HuH-7.5 (cell line): ENCODE data around the gene DNASE1L2.

Experiments
- DNase-seq: peaks from one replicate; pipeline ENCODE4 v3.0.0; 2011; ENCODE audit warnings: low spot score

Gene DNASE1L2

DNA sequence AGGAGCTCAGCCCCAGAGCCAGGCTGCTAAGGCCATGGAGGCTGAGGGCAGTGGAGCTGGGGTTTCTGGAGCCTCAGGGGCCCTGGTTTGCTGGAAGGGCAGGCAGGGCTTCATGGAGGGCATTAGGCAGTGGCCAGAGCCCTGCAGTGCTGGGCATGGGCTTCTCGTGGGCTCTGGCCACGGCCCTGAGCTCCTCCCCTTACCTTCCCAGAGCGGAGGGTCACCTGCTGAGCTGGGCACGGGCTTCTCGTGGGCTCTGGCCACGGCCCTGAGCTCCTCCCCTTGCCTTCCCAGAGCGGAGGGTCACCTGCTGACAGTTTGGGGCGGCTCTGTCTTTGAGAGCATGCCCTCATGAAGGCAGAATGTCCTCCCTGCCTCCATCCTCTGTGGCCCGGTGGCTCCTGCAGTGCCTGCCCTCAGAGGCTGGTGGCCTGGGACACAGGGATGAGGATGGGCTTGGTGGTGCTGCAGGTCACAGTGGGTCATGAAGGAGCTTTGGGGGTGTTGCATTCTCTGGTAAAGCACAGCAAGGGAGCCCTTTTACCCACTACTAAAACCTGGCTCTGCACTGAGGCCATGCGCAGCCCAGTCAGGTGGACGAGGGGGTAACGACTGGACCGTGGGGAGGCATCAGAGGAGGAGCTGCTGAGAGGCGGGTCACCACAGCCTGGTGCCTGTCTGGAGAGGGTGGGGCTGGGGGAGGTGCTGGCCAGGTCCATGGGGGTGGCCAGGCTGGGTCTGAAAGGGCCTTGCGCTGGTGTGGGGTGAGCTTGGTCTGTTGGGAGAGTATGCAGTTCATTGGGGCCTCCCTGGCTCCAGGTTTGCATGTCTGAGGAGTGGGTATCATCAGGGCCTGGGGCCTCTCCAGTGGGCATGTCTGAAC is 34.6 kb downstream of the DNASE1L2 start:
- no peak for DNase-seq

DNA sequence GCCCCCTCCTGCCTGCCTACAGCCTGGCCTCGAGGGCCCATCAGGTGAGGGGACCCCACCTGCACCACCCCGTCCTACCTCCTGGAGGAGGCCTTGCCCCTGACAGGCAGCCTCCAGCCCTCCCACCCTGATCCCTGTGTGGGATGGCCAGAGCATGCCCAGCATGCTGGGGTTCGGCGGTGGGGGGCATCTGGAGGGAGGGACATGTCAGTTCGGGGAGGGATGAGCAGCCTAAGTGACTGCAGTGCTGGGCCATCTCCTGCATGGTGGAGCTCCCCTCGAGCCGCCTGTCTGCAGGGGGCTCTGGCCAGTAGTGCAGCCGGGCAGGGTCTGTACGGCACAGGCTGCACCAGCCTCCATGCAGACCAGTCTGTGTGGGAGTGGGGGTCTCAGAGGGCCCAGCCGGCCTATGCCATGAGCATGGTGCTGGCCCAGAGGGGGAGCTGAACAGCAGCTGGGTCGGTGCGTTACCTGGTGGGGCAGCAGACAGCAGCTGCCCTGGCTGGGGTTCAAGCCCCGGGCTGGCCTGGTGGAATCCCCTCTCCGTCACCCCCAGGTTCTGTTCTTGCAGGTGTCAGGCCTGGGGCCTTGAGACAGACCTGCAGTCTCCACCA is 35.7 kb downstream of the DNASE1L2 start:
- DNase-seq, result no peak

DNA sequence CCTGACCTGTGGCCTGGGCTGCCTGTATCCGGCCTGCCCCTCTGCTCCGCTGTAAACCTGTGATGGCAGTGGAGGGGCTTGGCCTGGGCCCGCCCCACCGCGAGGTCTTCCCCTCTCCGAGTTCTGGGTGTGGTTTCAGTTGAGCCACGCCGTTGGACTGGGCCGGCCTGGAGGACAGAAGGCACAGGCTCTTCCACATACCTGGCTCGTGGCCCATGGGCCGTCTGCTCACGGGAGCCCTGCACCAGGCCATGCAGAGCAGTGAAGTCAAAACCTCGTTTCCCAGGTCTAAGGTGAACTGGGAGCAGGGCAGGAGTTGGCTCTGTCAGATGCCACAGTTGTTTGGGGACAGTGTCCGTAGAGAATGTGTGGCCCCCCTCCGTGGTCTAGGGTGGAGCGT is 37.2 kb downstream of the DNASE1L2 start:
- no peak for DNase-seq

GRCh38 chr16:2273931-2274330 is 37.7 kb downstream of the DNASE1L2 start:
- DNase-seq, result no peak

GRCh38 chr16:2275476-2276367 is 39.5 kb downstream of the DNASE1L2 start:
- no peak for DNase-seq

GRCh38 chr16:2276368-2277195 is 40.3 kb downstream of the DNASE1L2 start:
- DNase-seq, result no peak

GRCh38 chr16:2277466-2278271 is 41.4 kb downstream of the DNASE1L2 start:
- no peak for DNase-seq

GRCh38 chr16:2278272-2278608 is 42.0 kb downstream of the DNASE1L2 start:
- DNase-seq, result peak; percentile 67

DNA sequence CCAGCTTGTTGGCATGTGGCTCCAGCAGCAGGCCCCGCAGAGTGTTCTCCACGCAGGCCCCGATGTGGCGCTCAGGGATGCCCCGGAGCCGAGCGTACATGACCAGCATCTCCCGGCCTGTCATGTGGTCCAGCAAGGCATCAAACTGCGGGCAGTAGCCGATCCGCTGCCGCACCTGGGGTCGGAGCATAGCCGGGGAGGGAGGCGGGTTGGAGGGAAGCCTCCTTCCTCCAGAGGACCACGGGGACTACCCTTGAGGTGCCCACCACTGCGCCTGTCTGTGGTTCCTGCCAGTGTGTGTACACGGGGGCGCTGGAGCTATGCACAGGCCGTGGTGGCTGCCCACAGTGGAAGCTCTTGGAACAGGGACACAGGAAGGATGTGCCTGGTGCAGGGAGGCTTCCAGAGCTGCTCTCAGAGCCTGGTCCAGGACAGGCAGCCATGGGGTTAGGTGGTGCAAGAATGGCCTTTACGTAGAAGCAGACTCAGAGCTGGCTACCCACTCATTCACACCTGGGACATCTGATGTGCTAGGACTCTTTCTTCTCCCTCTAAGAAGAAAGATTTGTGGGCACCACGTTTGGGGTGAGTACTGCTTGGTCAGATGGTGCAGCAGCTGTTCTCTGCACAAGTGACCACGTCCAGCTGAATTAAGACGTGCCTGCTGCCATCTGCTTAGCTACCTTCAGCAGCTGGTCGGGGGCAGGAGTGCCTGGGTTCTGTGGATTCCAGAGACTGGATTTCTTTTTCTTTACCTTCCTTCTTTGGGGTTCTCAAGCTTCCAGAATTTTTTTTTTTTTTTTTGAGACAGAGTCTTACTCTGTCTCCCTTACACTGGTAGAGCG is 42.9 kb downstream of the DNASE1L2 start:
- DNase-seq, result no peak

- DNase-seq, result no peak
Measured at GRCh38 chr16:2280461-2280860, 44.2 kb downstream of the DNASE1L2 start.

DNA sequence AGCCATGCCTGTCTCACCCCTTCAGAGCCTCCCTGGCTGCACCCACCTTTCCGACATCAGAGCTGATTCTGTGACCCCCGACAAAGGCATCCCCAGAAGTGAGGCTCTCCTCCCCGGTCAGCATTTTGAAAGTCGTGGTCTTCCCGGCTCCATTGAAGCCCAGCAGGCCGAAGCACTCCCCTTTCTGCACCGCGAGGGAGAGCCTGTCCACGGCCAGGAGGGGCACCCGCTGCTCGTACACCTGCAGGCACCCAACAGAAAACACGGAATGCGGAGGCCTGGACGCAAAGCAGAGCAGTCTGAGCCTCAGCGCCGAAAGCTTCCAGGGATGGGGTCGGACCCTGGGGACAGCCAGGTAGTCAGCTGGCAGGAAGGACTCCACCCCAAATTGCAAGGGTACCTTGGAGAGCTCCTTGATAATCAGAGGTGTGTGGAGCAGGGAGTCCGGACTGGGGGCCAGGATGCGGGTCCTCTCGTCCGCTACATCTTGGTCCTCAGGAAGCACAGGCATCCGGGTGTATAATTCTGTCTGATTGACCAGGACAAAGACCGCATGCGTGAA is 44.8 kb downstream of the DNASE1L2 start:
- no peak for DNase-seq

GRCh38 chr16:2282262-2282661 is 46.0 kb downstream of the DNASE1L2 start:
- DNase-seq, result no peak

DNA sequence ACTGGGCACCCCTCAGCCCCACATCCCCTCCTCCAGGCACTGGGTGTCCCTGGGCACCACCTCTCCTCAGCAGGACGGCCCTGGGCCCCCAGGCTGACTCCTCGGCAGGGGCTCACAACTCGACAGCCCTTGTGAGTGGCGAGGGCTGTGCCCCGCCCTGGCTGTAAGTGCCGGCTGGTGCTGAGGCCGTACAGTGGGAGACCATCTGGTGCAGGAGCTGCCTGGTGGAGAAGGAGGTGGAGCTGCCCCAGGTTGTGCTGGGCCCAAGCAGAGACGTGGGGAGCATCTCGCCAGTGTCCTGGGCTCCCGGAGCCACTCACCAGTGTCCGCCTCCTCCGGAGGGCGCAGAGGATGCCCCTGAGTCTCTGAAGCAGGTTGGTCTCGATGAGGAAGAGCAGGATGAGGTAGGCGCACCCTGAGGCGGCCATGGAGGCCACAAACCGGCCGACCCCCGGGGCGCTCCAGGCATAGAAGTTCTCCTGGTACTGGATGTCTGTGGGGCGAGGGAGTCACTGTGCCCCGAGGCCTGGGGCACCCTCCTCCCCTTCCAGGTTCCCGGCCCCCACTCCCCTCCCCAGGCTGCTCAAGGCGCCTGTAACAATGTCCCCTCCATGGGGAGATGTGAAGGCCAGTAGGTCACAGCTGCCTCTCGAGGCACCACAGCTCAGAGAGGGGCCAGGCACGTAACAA is 46.8 kb downstream of the DNASE1L2 start:
- no peak for DNase-seq

DNA sequence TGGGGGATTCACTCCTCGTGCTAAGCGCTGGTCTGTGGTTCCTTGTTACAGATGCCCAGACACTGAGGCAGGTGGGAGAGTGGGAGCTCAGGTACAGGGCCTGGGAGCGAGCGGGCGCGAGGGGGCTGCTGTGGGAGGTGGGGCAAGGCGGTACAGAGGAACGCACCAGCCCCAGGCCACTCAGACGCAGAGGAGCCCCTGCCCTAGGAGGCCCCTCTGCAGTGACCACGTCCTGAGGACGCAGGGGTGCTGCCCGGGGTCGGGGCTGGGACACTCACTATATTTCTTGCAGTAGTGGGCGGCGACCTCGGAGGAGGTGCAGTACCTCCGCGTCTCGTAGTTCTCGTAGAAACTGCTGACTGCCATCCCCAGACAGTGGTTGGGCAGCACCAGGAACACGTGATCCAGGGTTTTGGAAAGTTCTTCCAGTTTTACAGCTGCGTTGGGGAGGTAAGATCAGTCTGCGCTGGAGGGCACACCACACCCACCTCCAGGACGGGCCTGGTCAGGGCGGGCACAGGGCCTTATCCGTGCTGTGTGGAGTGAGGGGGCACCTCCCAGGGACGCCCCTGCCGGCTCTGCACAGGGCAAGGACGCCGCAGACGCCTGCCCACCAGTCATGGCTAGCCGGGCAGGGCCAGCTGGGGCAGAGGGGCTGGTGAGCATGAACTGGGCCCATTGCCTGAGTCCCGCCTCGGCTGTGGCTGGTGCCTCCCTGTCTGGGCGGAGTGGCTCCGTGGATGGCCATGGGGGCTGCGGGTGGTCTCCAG is 47.9 kb downstream of the DNASE1L2 start:
- DNase-seq, result no peak

- no peak for DNase-seq
Measured at GRCh38 chr16:2284797-2285576, 48.7 kb downstream of the DNASE1L2 start.

DNA sequence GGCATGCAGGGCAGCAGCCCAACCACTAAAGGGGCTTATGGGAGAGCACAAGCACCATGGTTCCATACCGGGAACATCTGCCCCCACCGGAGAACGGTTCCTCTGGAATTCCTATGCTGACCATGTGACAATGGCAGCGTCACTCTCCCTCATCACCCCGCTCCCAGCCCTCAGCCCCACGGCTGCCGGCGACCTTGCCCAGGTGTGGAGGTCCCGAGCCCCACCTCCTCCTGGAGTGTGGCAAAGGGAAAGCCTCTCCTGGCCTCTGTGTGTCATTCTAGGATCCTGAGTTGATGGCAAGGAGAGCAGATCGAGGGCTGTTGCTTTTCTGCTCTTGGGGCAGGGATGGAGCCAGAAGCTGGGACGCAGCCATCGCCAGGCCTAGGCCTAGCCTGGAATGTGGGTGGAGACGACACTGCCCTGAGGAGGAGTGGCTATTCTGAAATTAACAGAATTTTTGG is 49.5 kb downstream of the DNASE1L2 start:
- no peak for DNase-seq

DNA sequence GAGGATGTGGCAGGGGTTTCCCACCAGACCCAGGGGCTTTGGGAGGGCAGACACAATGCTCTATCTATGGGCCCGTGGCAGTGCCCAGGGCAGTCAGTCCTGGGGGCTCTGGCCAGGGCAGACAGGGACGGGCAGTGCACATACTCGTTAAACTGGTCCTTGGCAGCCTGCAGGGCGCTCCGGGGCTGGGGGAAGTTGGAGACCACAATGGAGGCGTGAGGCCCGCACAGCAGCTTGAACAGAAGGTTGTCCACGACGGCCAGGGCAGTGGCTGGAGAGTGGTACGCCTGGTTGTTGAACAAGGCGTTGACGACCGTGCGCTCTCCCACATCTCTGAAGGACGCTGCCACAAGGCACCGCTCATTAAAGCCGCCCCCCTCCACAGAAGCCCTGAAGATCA is 50.3 kb downstream of the DNASE1L2 start:
- no peak for DNase-seq
